Neural cell (in vitro differentiated cells): ENCODE measurements around the gene STARD7. TPM values are rescaled to one million over a fixed set of nuclear protein-coding genes. Genes with fewer than 3 reads are reported as not detected.
"Not testable (repeated sequence)": the region's sequence is repeated elsewhere in the genome, so short reads cannot be mapped to it uniquely, and the experiment has no call there.

Experiments used
- H2AFZ ChIP-seq: fragments of 200-600, 300-800 bp; sonication (generic), shearing (Covaris generic); 2 replicates; pipeline ENCODE4 v1.6.0; 2014; ENCODE audit warnings: low read depth, mild to moderate bottlenecking, antibody characterized with exemption, low read length, moderate library complexity
- H3F3A ChIP-seq: fragments of 200-600 bp; shearing (Covaris generic); 2 replicates; pipeline ENCODE4 v1.6.1; 2016; ENCODE audit warnings: mild to moderate bottlenecking, moderate library complexity, mixed read lengths, antibody characterized with exemption, low read length; ENCODE audit not compliant: insufficient read depth, poor library complexity, severe bottlenecking
- H3K27ac ChIP-seq: fragments of 200-600, 300-800 bp; sonication (generic), shearing (Covaris generic); 2 replicates; pipeline ENCODE4 v1.5.1; 2014; ENCODE audit warnings: mild to moderate bottlenecking, low read length, moderate library complexity
- H3K27me3 ChIP-seq: fragments of 300-800, 200-600 bp; sonication (generic), shearing (Covaris generic); 2 replicates; pipeline ENCODE4 v1.6.0; 2014; ENCODE audit warnings: mild to moderate bottlenecking, low read depth, low read length, moderate library complexity; ENCODE audit not compliant: insufficient read depth
- H3K36me3 ChIP-seq: fragments of 300-800, 200-600 bp; sonication (generic), shearing (Covaris generic); 2 replicates; pipeline ENCODE4 v1.5.1; 2014; ENCODE audit warnings: mild to moderate bottlenecking, antibody characterized with exemption, low read length, moderate library complexity; ENCODE audit not compliant: insufficient read depth
- H3K4me2 ChIP-seq: fragments of 300-800, 200-600 bp; sonication (generic), shearing (Covaris generic); 2 replicates; pipeline ENCODE4 v1.6.0; 2014; ENCODE audit warnings: mild to moderate bottlenecking, low read length
- H3K4me3 ChIP-seq: fragments of 300-800, 200-600 bp; sonication (generic), shearing (Covaris generic); 2 replicates; pipeline ENCODE4 v1.5.1; 2014; ENCODE audit warnings: mild to moderate bottlenecking, low read length, moderate library complexity
- H3K79me2 ChIP-seq: fragments of 200-600 bp; shearing (Covaris generic); replicated peaks from 2 replicates; pipeline ENCODE4 v1.6.0; 2014; ENCODE audit warnings: mild to moderate bottlenecking, low read length, moderate library complexity; ENCODE audit not compliant: insufficient read depth
- H3K9ac ChIP-seq: fragments of 300-800, 200-600 bp; sonication (generic), shearing (Covaris generic); 2 replicates; pipeline ENCODE4 v1.6.1; 2016; ENCODE audit warnings: mild to moderate bottlenecking, low read length, mixed read lengths
- H3K9me2 ChIP-seq: fragments of 200-600 bp; shearing (Covaris generic); 2 replicates; pipeline ENCODE4 v1.6.1; 2016; ENCODE audit warnings: mild to moderate bottlenecking, low read length, mixed read lengths; ENCODE audit not compliant: insufficient read depth
- H3K9me3 ChIP-seq: fragments of 200-600, 300-800 bp; sonication (generic), shearing (Covaris generic); 2 replicates; pipeline ENCODE4 v1.6.1; 2016; ENCODE audit warnings: mild to moderate bottlenecking, mixed run types, low read length, moderate library complexity, mixed read lengths
- H4K20me1 ChIP-seq: fragments of 200-600 bp; shearing (Covaris generic); 2 replicates; pipeline ENCODE4 v1.6.1; 2016; ENCODE audit warnings: mild to moderate bottlenecking, mixed run types; ENCODE audit not compliant: insufficient read depth
- CTCF ChIP-seq: fragments of 450-650 bp; IDR thresholded peaks from 2 replicates; pipeline ENCODE4 v1.5.1; 2014; ENCODE audit warnings: antibody characterized with exemption, mild to moderate bottlenecking, moderate library complexity; ENCODE audit not compliant: poor library complexity, severe bottlenecking
- EP300 ChIP-seq: fragments of 450-650 bp; conservative IDR thresholded peaks from 2 replicates; pipeline ENCODE4 v1.6.1; 2014; ENCODE audit warnings: antibody characterized with exemption, mild to moderate bottlenecking, moderate library complexity; ENCODE audit not compliant: poor library complexity, severe bottlenecking
- EZH2 ChIP-seq: fragments of 200-600, 300-800 bp; shearing (Covaris generic), sonication (generic); IDR thresholded peaks from 2 replicates; pipeline ENCODE4 v1.6.1; 2014; ENCODE audit warnings: antibody characterized with exemption, low read length, borderline replicate concordance, mild to moderate bottlenecking; ENCODE audit not compliant: insufficient read depth, poor library complexity, severe bottlenecking
- MXI1 ChIP-seq: fragments of 450-650 bp; conservative IDR thresholded peaks from 2 replicates; pipeline ENCODE4 v1.6.1; 2014; ENCODE audit warnings: antibody characterized with exemption, mild to moderate bottlenecking; ENCODE audit not compliant: poor library complexity, severe bottlenecking
- POLR2AphosphoS5 ChIP-seq: IDR thresholded peaks from 2 replicates; pipeline ENCODE4 v1.6.1; 2012
- RAD21 ChIP-seq: fragments of 450-650 bp; conservative IDR thresholded peaks from 2 replicates; pipeline ENCODE4 v1.6.1; 2014; ENCODE audit warnings: antibody characterized with exemption, mild to moderate bottlenecking, moderate library complexity
- REST ChIP-seq: IDR thresholded peaks from 2 replicates; pipeline ENCODE4 v1.6.1; 2012; ENCODE audit warnings: borderline replicate concordance
- SMC3 ChIP-seq: fragments of 450-650 bp; conservative IDR thresholded peaks from 2 replicates; pipeline ENCODE4 v1.6.1; 2014; ENCODE audit warnings: antibody characterized with exemption, mild to moderate bottlenecking, moderate library complexity; ENCODE audit not compliant: poor library complexity
- TAF1 ChIP-seq: IDR thresholded peaks from 2 replicates; pipeline ENCODE4 v1.6.1; 2012; ENCODE audit warnings: low read depth
- polyA minus RNA-seq: library from RNA; depleted of rRNA, polyadenylated mRNA; stranded (reverse); fragments of >200 nt; gene quantifications from 2 replicates; pipeline ENCODE4 v1.2.3, GENCODE V29; 2014
- polyA plus RNA-seq: library from polyadenylated mRNA; depleted of rRNA; stranded (reverse); fragments of >200 nt; gene quantifications from 2 replicates; pipeline ENCODE4 v1.2.3, GENCODE V29; 2014

The STARD7 gene
- polyA plus RNA-seq (155 and 160 TPM in 2 replicates), polyA minus RNA-seq (146 and 158 TPM in 2 replicates)

GRCh38 chr2:96208143-96209010 is at the start of gene STARD7:
Gene STARD7, minus strand, starts transcription at chr2:96208827. Its CDS starts 393 bp downstream, at chr2:96208434.
- Histone ChIP-seq H3K4me2 (peak within 1 kb of the TSS; percentile 71), H3K9ac (peak within 1 kb of the TSS; percentile 91), H3F3A (no peaks in the 10 kb centered on the region), H3K9me3 (no peaks in the 10 kb centered on the region), H3K79me2 (peaks cover 47% of the 10 kb centered on the region), H3K4me3 (peak within 1 kb of the TSS; percentile 92), H3K27ac (peak within 1 kb of the TSS; percentile 86), H4K20me1 (no peaks in the 10 kb centered on the region), H3K36me3 (no peaks in the 10 kb centered on the region), H3K27me3 (no peaks in the 10 kb centered on the region), H3K9me2 (no peaks in the 10 kb centered on the region), H2AFZ (peak within 1 kb of the TSS; percentile 87)
- TF ChIP-seq RAD21 = no peak
- TF ChIP-seq POLR2AphosphoS5 = peak; percentile 90
- peak; percentile 53 for TF ChIP-seq CTCF
- peak; percentile 78 for TF ChIP-seq TAF1
- peak; percentile 50 for TF ChIP-seq SMC3
- no peak for TF ChIP-seq EZH2
- peak; percentile 22 for TF ChIP-seq EP300
- peak; percentile 93 for TF ChIP-seq MXI1

GRCh38 chr2:96257744-96258143 is 49.1 kb upstream of the STARD7 start:
- not testable (repeated sequence) for H3K4me3 ChIP-seq, H3K27me3 ChIP-seq, H2AFZ ChIP-seq, H4K20me1 ChIP-seq, H3K4me2 ChIP-seq, H3K27ac ChIP-seq, H3K36me3 ChIP-seq, H3K9ac ChIP-seq, H3K9me2 ChIP-seq, H3K9me3 ChIP-seq, H3K79me2 ChIP-seq, H3F3A ChIP-seq

- Histone ChIP-seq H2AFZ (no peak overlapping the region), H3K9me3 (no peaks in the 10 kb centered on the region), H4K20me1 (peaks cover 4% of the 10 kb centered on the region), H3K9ac (no peak overlapping the region), H3K4me2 (no peak overlapping the region), H3K27me3 (no peaks in the 10 kb centered on the region), H3K27ac (no peak overlapping the region), H3F3A (no peaks in the 10 kb centered on the region), H3K79me2 (peaks cover 4% of the 10 kb centered on the region), H3K4me3 (no peak overlapping the region), H3K9me2 (no peaks in the 10 kb centered on the region), H3K36me3 (no peaks in the 10 kb centered on the region)
- TF ChIP-seq EP300 (no peak), REST (no peak), TAF1 (no peak), SMC3 (no peak), CTCF (no peak), RAD21 (no peak), POLR2AphosphoS5 (no peak), EZH2 (no peak), MXI1 (no peak)
Measured at GRCh38 chr2:96256611-96257113, 48.0 kb upstream of the STARD7 start.
